ENCODE data around the gene DCUN1D2. TPM values are rescaled to one million over a fixed set of nuclear protein-coding genes. Genes with fewer than 3 reads are reported as not detected.

The DCUN1D2 gene
- total RNA-seq, 1 donor = 8.3 TPM

DNA sequence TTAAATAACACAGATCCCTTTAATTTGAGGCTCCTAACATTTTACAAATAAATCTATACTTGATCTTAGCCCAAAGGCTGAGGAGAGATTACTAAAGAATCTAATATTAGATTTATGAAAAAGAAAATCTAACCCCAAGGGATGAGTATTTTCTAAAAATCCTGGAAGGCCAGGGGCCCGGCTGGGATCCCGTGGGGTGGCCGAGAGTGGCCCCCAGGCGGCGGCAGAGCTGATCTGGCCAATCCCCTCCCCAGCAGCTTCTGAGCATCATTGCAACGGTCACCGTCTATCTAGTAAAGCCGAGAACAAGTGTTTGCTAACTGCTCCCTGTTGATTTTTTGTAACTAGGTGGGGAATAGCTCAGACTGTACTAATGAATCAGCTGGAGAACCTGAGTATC is 74.7 kb downstream of the DCUN1D2 start:
- DNase-seq (ENCODE audit: low read depth) = no peak
- TF ChIP-seq, protein P1, sequence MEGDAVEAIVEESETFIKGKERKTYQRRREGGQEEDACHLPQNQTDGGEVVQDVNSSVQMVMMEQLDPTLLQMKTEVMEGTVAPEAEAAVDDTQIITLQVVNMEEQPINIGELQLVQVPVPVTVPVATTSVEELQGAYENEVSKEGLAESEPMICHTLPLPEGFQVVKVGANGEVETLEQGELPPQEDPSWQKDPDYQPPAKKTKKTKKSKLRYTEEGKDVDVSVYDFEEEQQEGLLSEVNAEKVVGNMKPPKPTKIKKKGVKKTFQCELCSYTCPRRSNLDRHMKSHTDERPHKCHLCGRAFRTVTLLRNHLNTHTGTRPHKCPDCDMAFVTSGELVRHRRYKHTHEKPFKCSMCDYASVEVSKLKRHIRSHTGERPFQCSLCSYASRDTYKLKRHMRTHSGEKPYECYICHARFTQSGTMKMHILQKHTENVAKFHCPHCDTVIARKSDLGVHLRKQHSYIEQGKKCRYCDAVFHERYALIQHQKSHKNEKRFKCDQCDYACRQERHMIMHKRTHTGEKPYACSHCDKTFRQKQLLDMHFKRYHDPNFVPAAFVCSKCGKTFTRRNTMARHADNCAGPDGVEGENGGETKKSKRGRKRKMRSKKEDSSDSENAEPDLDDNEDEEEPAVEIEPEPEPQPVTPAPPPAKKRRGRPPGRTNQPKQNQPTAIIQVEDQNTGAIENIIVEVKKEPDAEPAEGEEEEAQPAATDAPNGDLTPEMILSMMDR (IDR thresholded peaks at IDR 0.05; ENCODE audit: insufficient read depth, low read length) = no peak
- no peak overlapping the region for H3K4me3 ChIP-seq (ENCODE audit: low read depth, low read length)

GRCh38 chr13:113415032-113415431 is 75.5 kb downstream of the DCUN1D2 start:
- TF ChIP-seq, protein P1 (IDR thresholded peaks at IDR 0.05; ENCODE audit: insufficient read depth, low read length) = no peak
- no peak for DNase-seq (ENCODE audit: low read depth)
- H3K4me3 ChIP-seq (ENCODE audit: low read depth, low read length) = no peak overlapping the region

DNA sequence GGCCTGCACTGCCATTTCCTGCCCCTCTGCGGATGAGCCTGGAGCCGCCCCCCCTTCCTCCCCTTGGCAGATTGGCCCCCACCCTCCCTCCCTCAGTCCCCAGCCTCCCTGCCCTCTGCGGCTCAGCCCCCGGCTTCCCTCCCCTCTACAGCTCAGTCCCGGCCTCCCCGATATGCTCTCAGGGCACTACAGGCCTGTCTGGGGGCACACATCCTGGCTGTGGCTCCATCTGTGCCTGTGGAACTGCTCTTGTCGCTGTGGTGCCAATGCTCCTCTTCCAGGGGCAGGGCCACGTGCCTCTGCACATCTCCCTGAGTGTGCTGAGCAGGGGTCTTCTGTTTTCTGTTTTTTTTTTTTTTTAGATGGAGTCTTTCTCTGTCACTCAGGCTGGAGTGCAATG is 76.2 kb downstream of the DCUN1D2 start:
- no peak overlapping the region for H3K4me3 ChIP-seq (ENCODE audit: low read depth, low read length)
- DNase-seq (ENCODE audit: low read depth) = no peak
- TF ChIP-seq, protein P1 (IDR thresholded peaks at IDR 0.05; ENCODE audit: insufficient read depth, low read length) = no peak

DNA sequence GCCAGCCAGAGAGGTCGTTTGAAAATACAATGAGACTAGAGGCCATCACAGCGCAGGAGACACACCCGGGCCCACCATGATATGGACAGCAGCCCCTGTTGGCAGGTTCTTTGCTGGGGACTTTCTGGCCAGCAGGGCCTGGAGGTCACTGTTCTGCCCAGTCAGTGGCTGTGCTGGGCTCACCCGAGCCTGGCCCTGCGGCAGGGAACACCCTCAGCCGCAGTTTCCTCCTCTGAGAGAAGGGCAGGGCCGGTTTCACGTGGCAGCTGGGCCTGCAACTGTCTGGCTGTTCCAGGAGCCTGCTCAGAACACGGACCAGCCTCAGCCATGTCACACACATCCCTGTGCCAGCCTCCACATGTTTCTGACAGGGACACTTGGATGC is 76.6 kb downstream of the DCUN1D2 start:
- DNase-seq (ENCODE audit: low read depth) = peak; percentile 22

DNA sequence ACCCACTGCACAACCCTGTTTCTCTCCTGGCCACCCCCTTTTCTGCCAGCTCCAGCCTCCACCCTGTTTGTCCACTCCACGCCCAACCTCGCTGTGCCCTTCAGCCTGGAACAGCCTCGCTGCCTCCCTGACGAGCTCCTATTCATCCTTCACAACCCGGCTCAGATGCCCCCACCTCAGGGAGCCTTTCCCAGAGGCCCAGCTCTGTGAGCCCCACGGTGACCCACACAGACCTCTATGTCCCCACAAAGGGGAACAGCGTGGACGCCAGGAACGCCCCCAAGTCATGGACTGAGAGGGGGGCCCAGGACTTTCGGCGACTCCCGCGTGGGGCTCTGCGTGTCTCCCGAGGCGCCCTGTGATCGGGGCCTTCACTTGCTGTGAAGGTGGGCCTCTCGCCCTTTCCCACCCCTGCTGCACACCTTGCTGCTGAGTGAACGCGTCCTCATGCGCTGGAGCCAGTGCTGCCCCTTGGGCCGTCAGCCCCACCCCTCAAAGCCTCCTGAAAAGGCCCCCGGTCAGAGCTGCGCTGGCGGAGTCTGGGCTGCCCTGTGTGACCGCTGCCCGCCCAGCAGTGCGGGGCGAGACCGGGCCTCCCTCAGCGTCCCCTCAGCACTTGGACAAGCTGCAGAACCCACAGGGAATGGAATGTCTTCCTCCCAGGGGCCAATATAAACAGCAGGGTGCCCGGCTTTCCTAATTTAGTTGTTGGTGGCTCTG is 77.2 kb downstream of the DCUN1D2 start:
- H3K4me3 ChIP-seq (ENCODE audit: low read depth, low read length) = no peak overlapping the region
- DNase-seq (ENCODE audit: low read depth) = no peak
- TF ChIP-seq, protein P1 (IDR thresholded peaks at IDR 0.05; ENCODE audit: insufficient read depth, low read length) = no peak

More for the DNA sequence above, 76.6 kb downstream of the DCUN1D2 start:
- no peak overlapping the region for H3K4me3 ChIP-seq (ENCODE audit: low read depth, low read length)
- TF ChIP-seq, protein P1 (IDR thresholded peaks at IDR 0.05; ENCODE audit: insufficient read depth, low read length) = no peak

GRCh38 chr13:113412440-113412839 is 78.1 kb downstream of the DCUN1D2 start:
- TF ChIP-seq, protein P1 (IDR thresholded peaks at IDR 0.05; ENCODE audit: insufficient read depth, low read length) = no peak
- no peak overlapping the region for H3K4me3 ChIP-seq (ENCODE audit: low read depth, low read length)
- DNase-seq (ENCODE audit: low read depth) = no peak

Data from fibroblast of the aortic adventitia (primary cell).